GM18499 (cell line): ENCODE measurements around the gene TENM3.

Experiments used
- ATAC-seq: cut with Tn5 transposase; IDR thresholded peaks from one replicate; pipeline ENCODE4 v1.9.1; 2021; ENCODE audit warnings: moderate number of reproducible peaks; ENCODE audit not compliant: insufficient read depth, unreplicated experiment

Gene TENM3

GRCh38 chr4:182842104-182842600 is 599.0 kb downstream of the TENM3 start:
- no peak for ATAC-seq

- no peak for ATAC-seq
Observed at GRCh38 chr4:182842759-182843390, 599.7 kb downstream of the TENM3 start.

- no peak for ATAC-seq
Observed at GRCh38 chr4:182843808-182844325, 600.7 kb downstream of the TENM3 start.

GRCh38 chr4:182845618-182846017 is 602.4 kb downstream of the TENM3 start:
- no peak for ATAC-seq

- ATAC-seq: no peak
Observed at GRCh38 chr4:182846036-182846435, 602.8 kb downstream of the TENM3 start.

GRCh38 chr4:182847576-182848450 is 604.6 kb downstream of the TENM3 start:
- ATAC-seq: no peak

GRCh38 chr4:182848685-182849084 is 605.5 kb downstream of the TENM3 start:
- no peak for ATAC-seq
